K562 (cell line): ENCODE results near the gene GDF7. TPM values are rescaled to one million over a fixed set of nuclear protein-coding genes. Genes with fewer than 3 reads are reported as not detected.

Source experiments
- ATAC-seq: fragments of 200-7000 bp; cut with Tn5 transposase; 3 replicates; pipeline ENCODE4 v1.9.1; 2020; ENCODE audit warnings: moderate library complexity
- BruUV-seq: library from RNA; stranded (reverse); fragments of 400-500 nt; replicated peaks from 2 replicates; lab custom pipeline; 2021; lab: Mats Ljungman, UMichigan
- CTCF ChIA-PET: fragments of 300-600 bp; formaldehyde crosslinking; extraction: SDS; loops from one replicate; lab custom pipeline; 2021; ENCODE audit warnings: low intra/inter-chr PET ratio; lab: Yijun Ruan, JAX
- POLR2A ChIA-PET: fragments of 300-600, 350-650 bp; sonication (Branson Sonifier 250); formaldehyde crosslinking; extraction: SDS; loops from one replicate; lab custom pipeline; 2021; ENCODE audit warnings: antibody characterized with exemption, inconsistent platforms; lab: Yijun Ruan, JAX
- DNase-seq, 4 experiments: peaks; one replicate each; pipeline versions ENCODE4 v3.0.0 to v3.0.0-alpha.2; 2011 to 2018; ENCODE audit warnings: low spot score in 3 of 4, mixed read lengths in 3 of 4; ENCODE audit errors: extremely low read depth in 1 of 4
- FAIRE-seq: peaks from 2 replicates; lab custom pipeline; 2011; peaks lifted over from hg19 to GRCh38; lab: Jason Lieb, UNC
- H2AFZ ChIP-seq: 2 replicates; pipeline ENCODE4 v1.6.0; 2011; ENCODE audit warnings: low read depth, low read length, control low read depth, inconsistent platforms
- H3K27ac ChIP-seq: fragments of 200-600 bp; 3 replicates; pipeline ENCODE4 v1.8.0; 2011; ENCODE audit warnings: low read depth, mild to moderate bottlenecking, control low read depth, inconsistent platforms, low read length, moderate library complexity, mixed read lengths; ENCODE audit errors: extremely low read depth
- H3K27me3 ChIP-seq, 2 experiments: fragments of 300-600 bp in 1 of 2; 2 replicates in 1 of 2; 3 replicates in 1 of 2; pipeline versions ENCODE4 v1.6.0 to v1.8.0; 2011; ENCODE audit warnings: inconsistent platforms in 2 of 2, low read length in 2 of 2, mild to moderate bottlenecking in 1 of 2, mixed read lengths in 1 of 2, moderate library complexity in 1 of 2; ENCODE audit not compliant: control insufficient read depth in 2 of 2, insufficient read depth in 2 of 2
- H3K36me3 ChIP-seq: fragments of 300-600 bp; 3 replicates; pipeline ENCODE4 v1.8.0; 2011; ENCODE audit warnings: mild to moderate bottlenecking, low read length, inconsistent platforms; ENCODE audit not compliant: control insufficient read depth, insufficient read depth
- H3K4me1 ChIP-seq, 2 experiments: fragments of 200-600 bp in 1 of 2; replicated peaks in 1 of 2; 2 replicates in 1 of 2; 3 replicates in 1 of 2; pipeline versions ENCODE4 v1.5.1 to v1.8.0; 2011; ENCODE audit warnings: inconsistent platforms in 2 of 2, low read length in 2 of 2, mild to moderate bottlenecking in 1 of 2, mixed read lengths in 1 of 2, moderate library complexity in 1 of 2; ENCODE audit not compliant: control insufficient read depth in 2 of 2, insufficient read depth in 2 of 2
- H3K4me2 ChIP-seq: 2 replicates; pipeline ENCODE4 v1.6.1; 2011; ENCODE audit warnings: low read length, control low read depth, inconsistent platforms, mixed read lengths; ENCODE audit not compliant: insufficient read depth
- H3K4me3 ChIP-seq: fragments of 200-600 bp; sonication (generic), shearing (Covaris generic); 2 replicates; pipeline ENCODE4 v1.5.1; 2016; ENCODE audit warnings: control low read depth, inconsistent platforms
- H3K79me2 ChIP-seq: fragments of 200-600 bp; 3 replicates; pipeline ENCODE4 v1.8.0; 2011; ENCODE audit warnings: low read length, inconsistent platforms; ENCODE audit not compliant: control insufficient read depth, insufficient read depth
- H3K9ac ChIP-seq, 2 experiments: 2 replicates each; pipeline versions ENCODE4 v1.6.0 to v1.6.1; 2011; ENCODE audit warnings: low read depth in 2 of 2, low read length in 2 of 2, control low read depth in 1 of 2, inconsistent platforms in 1 of 2, mild to moderate bottlenecking in 1 of 2, mixed read lengths in 1 of 2; ENCODE audit not compliant: insufficient read depth in 1 of 2
- H3K9me1 ChIP-seq: one replicate; pipeline ENCODE4 v1.6.0; 2011; ENCODE audit warnings: inconsistent platforms, mild to moderate bottlenecking, low read length, moderate library complexity; ENCODE audit not compliant: control insufficient read depth, insufficient read depth
- H3K9me3 ChIP-seq: replicated peaks from 2 replicates; pipeline ENCODE4 v1.5.1; 2011; ENCODE audit warnings: low read depth, low read length, inconsistent platforms; ENCODE audit not compliant: control insufficient read depth, insufficient read depth
- H4K20me1 ChIP-seq: replicated peaks from 2 replicates; pipeline ENCODE4 v1.6.1; 2011; ENCODE audit warnings: low read length, inconsistent platforms, mixed read lengths; ENCODE audit not compliant: control insufficient read depth, insufficient read depth
- KDM1A ChIP-seq, 2 experiments: fragments of 450-650 bp; IDR thresholded peaks; 2 replicates each; pipeline ENCODE4 v1.6.1; 2016; ENCODE audit warnings: mild to moderate bottlenecking in 2 of 2
- NFIC ChIP-seq: fragments of 450-650 bp; IDR thresholded peaks from 2 replicates; pipeline ENCODE4 v1.6.1; 2017; ENCODE audit warnings: mild to moderate bottlenecking, inconsistent platforms
- NFIX ChIP-seq: fragments of 250-450 bp; sonication (Bioruptor Pico); IDR thresholded peaks from 2 replicates; pipeline ENCODE4 v1.4.0; 2020; ENCODE audit warnings: low read depth, mild to moderate bottlenecking, moderate library complexity
- THAP7 ChIP-seq: fragments of 250-450 bp; sonication (Bioruptor Pico); IDR thresholded peaks from 2 replicates; pipeline ENCODE4 v1.5.0; 2021
- WGBS: fragments of 100-300 bp; shearing (Covaris generic); methylation state at CpG from one replicate; pipeline ENCODE4 v1.1.6; 2016; ENCODE audit warnings: low coverage, mixed read lengths; ENCODE audit not compliant: insufficient coverage; ENCODE audit errors: missing lambda C conversion rate; 5-methylcytosine and 5-hydroxymethylcytosine counted together
- in situ Hi-C: fragments of 300-500 bp; cut with MboI; formaldehyde crosslinking; loops from 4 replicates; pipeline ENCODE4 v1.15.0; 2018; ENCODE audit warnings: inconsistent platforms, mixed read lengths
- intact Hi-C: fragments of 100-400 bp; cut with micrococcal nuclease; formaldehyde crosslinking; loops from 2 replicates; pipeline ENCODE4 v1.14.2; 2022
- polyA plus RNA-seq, 8 experiments: library from polyadenylated mRNA; depleted of rRNA in 4 of 8; stranded (reverse) in 5 of 8; unstranded in 3 of 8; fragments of >200 nt; fragmentation: Nextera tagmentation in 2 of 8; fragmentation: Illumina TruSeq in 1 of 8; extraction: Ambion mirVana in 2 of 8; extraction: Trizol in 1 of 8; gene quantifications; 2 replicates each; pipeline versions ENCODE4 v1.2.1 to v1.2.3, GENCODE V29; 2011 to 2014; ENCODE audit warnings: inconsistent platforms in 1 of 8, missing spikeins in 1 of 8
- total RNA-seq, 7 experiments: library from RNA; depleted of rRNA in 6 of 7; stranded (reverse); fragments of >200 nt in 6 of 7; fragmentation: Illumina TruSeq in 2 of 7; extraction: Trizol in 2 of 7; gene quantifications; 2 replicates each; pipeline versions ENCODE4 v1.2.1 to v1.2.3, GENCODE V29; 2011 to 2021; ENCODE audit warnings: low replicate concordance in 1 of 7

GDF7 gene
- total and polyA plus RNA-seq, 9 of the 15 experiments (the other 6 are each of a cell fraction or from before 2014, with no cell fraction given): 0.01 TPM; not detected in 7

- Histone ChIP-seq H3K27me3 (0 out of 5 replicates have a peak, but pooled peaks cover 0 to 3% of the 10 kb centered on the region in 2 experiments), H2AFZ (no peak overlapping the region), H4K20me1 (no peaks in the 10 kb centered on the region), H3K4me1 (peaks cover 0 to 13% of the 10 kb centered on the region in 2 experiments; a peak in 1 of 5 replicates), H3K4me2 (no peak overlapping the region), H3K9me1 (no peaks in the 10 kb centered on the region), H3K79me2 (no peaks in the 10 kb centered on the region)
- TF ChIP-seq NFIC: peak; percentile 95
- TF ChIP-seq THAP7 (CRISPR knock-in tag): no peak
- peak; percentile 38 to 39; a peak in 1 of 4 replicates for TF ChIP-seq KDM1A (IDR thresholded peaks at IDR 0.05)
- peak; percentile 82 for TF ChIP-seq NFIX (CRISPR knock-in tag)
- TF ChIP-seq, all 486 proteins: peak for 3
- Histone ChIP-seq H3K9me3 (no peaks in the 10 kb centered on the region), H3K9ac (no peak overlapping the region), H3K27ac (no peak overlapping the region), H3K36me3 (no peaks in the 10 kb centered on the region), H3K4me3 (no peak overlapping the region)
- in situ Hi-C loops (loop anchor here (5.0 to 10.0 kb wide), 2 partner anchors 192 to 540 kb away; no protein-coding TSS in a partner anchor), intact Hi-C loops (loop anchor here (1.0 to 10.0 kb wide), 2 partner anchors 191 to 380 kb away; no protein-coding TSS in a partner anchor)
- CTCF ChIA-PET: interaction anchor here (1.6 to 3.9 kb wide), 4 partner anchors 17 to 238 kb away, joined by 3 to 54 read pairs (median 16); partner anchors contain the start of gene HS1BP3
- 53% methylated on average over 9 of the region's 9 CpGs for WGBS
- DNase-seq (peak in 1 of 4 experiments; percentile 9), ATAC-seq (no peak), FAIRE-seq (no peak)
- BruUV-seq: no TSS peak
- POLR2A ChIA-PET: interaction anchor here (0.5 to 1.5 kb wide), 4 partner anchors 9 to 226 kb away, joined by 3 read pairs; no protein-coding TSS in a partner anchor
Observed at GRCh38 chr2:20634507-20635112, 32.3 kb upstream of the GDF7 start.
